PC-3 (cell line): ENCODE data around the gene MSH3. TPM values are rescaled to one million over a fixed set of nuclear protein-coding genes. Genes with fewer than 3 reads are reported as not detected.

Source experiments
- ATAC-seq: fragments of 200-7000 bp; cut with Tn5 transposase; 2 replicates; pipeline ENCODE4 v1.9.1; 2020; ENCODE audit warnings: mild to moderate bottlenecking, moderate library complexity
- BruUV-seq: library from RNA; stranded (reverse); fragments of 400-500 nt; replicated peaks from 2 replicates; lab custom pipeline; 2021; lab: Mats Ljungman, UMichigan
- CTCF ChIA-PET: fragments of 300-600 bp; sonication (Branson Sonifier 250); formaldehyde crosslinking; loops from one replicate; lab custom pipeline; 2022; ENCODE audit warnings: antibody characterized with exemption; lab: Charles Lee
- POLR2A ChIA-PET: fragments of 300-600 bp; sonication (Branson Sonifier 250); formaldehyde crosslinking; loops from one replicate; lab custom pipeline; 2022; ENCODE audit warnings: antibody characterized with exemption; ENCODE audit not compliant: unreplicated experiment; lab: Charles Lee
- DNase-seq: peaks from one replicate; pipeline ENCODE4 v3.0.0-alpha.2; 2015
- H2AFZ ChIP-seq: fragments of 300-600 bp; sonication (generic); 2 replicates; pipeline ENCODE4 v1.6.0; 2016; ENCODE audit warnings: antibody characterized with exemption, low read length
- H3F3A ChIP-seq: fragments of 300-600 bp; sonication (generic); one replicate; pipeline ENCODE4 v1.6.0; 2017; ENCODE audit warnings: antibody characterized with exemption, low read length, control low read depth, mild to moderate bottlenecking; ENCODE audit not compliant: unreplicated experiment
- H3K27ac ChIP-seq: fragments of 300-600 bp; sonication (generic); 2 replicates; pipeline ENCODE4 v1.5.1; 2016; ENCODE audit warnings: mild to moderate bottlenecking, low read length
- H3K27me3 ChIP-seq: fragments of 300-600 bp; sonication (generic); 2 replicates; pipeline ENCODE4 v1.6.1; 2016; ENCODE audit warnings: low read length, mixed read lengths
- H3K36me3 ChIP-seq: fragments of 300-600 bp; sonication (generic); 2 replicates; pipeline ENCODE4 v1.6.1; 2016; ENCODE audit warnings: low read depth, mixed run types, low read length, mixed read lengths
- H3K4me1 ChIP-seq: fragments of 300-600 bp; sonication (generic); 2 replicates; pipeline ENCODE4 v1.5.1; 2016; ENCODE audit warnings: low read length; ENCODE audit not compliant: insufficient read depth
- H3K4me2 ChIP-seq: fragments of 300-600 bp; sonication (generic); 2 replicates; pipeline ENCODE4 v1.6.0; 2016; ENCODE audit warnings: low read length
- H3K4me3 ChIP-seq: fragments of 300-600 bp; sonication (generic); 2 replicates; pipeline ENCODE4 v1.5.1; 2016; ENCODE audit warnings: mild to moderate bottlenecking, low read length, mixed read lengths
- H3K79me2 ChIP-seq: fragments of 300-600 bp; sonication (generic); 2 replicates; pipeline ENCODE4 v1.6.1; 2017; ENCODE audit warnings: low read length, mixed read lengths
- H3K9ac ChIP-seq: fragments of 300-600 bp; sonication (generic); 2 replicates; pipeline ENCODE4 v1.6.0; 2016; ENCODE audit warnings: mild to moderate bottlenecking, low read length
- H3K9me2 ChIP-seq: fragments of 300-600 bp; sonication (generic); replicated peaks from 2 replicates; pipeline ENCODE4 v1.6.1; 2016; ENCODE audit warnings: mixed run types, low read length, mixed read lengths
- H3K9me3 ChIP-seq: fragments of 300-600 bp; sonication (generic); 2 replicates; pipeline ENCODE4 v1.6.1; 2016; ENCODE audit warnings: low read length, mixed read lengths
- H4K20me1 ChIP-seq: fragments of 300-600 bp; sonication (generic); 2 replicates; pipeline ENCODE4 v1.6.1; 2016; ENCODE audit warnings: low read length, mixed read lengths
- CTCF ChIP-seq: fragments of 300-600 bp; sonication (generic); conservative IDR thresholded peaks from 2 replicates; pipeline ENCODE4 v1.5.1; 2017; ENCODE audit warnings: antibody characterized with exemption, low read depth, mild to moderate bottlenecking, low read length
- EZH2 ChIP-seq: fragments of 300-600 bp; sonication (generic); IDR thresholded peaks from one replicate; pipeline ENCODE4 v1.6.1; 2017; ENCODE audit warnings: antibody characterized with exemption, mild to moderate bottlenecking, low read length; ENCODE audit not compliant: unreplicated experiment
- EZH2phosphoT487 ChIP-seq: fragments of 300-600 bp; sonication (generic); IDR thresholded peaks from 2 replicates; pipeline ENCODE4 v1.6.1; 2018; ENCODE audit warnings: mild to moderate bottlenecking, antibody characterized with exemption, low read length, borderline replicate concordance
- intact Hi-C: fragments of 100-400 bp; cut with micrococcal nuclease; formaldehyde crosslinking; loops from 2 replicates; pipeline ENCODE4 v1.9.0; 2023
- total RNA-seq: library from RNA; depleted of rRNA; stranded (reverse); fragments of >200 nt; gene quantifications from 2 replicates; pipeline ENCODE4 v1.2.3, GENCODE V29; 2014

MSH3 gene
- total RNA-seq, 1 experiment from 2014 or later: 9.0 TPM

- intact Hi-C loops: no loop called here
- ChIA-PET POLR2A (interaction anchor here (0.7 kb wide), 1 partner anchor 347 kb away, joined by 4 read pairs; no protein-coding TSS in a partner anchor), CTCF (no interaction called here)
- Histone ChIP-seq H3K9me2 (no peaks in the 10 kb centered on the region), H3K36me3 (no peaks in the 10 kb centered on the region), H3K9me3 (no peaks in the 10 kb centered on the region), H3K79me2 (no peaks in the 10 kb centered on the region), H3K9ac (no peak overlapping the region), H3K4me2 (no peak overlapping the region), H3K27me3 (no peaks in the 10 kb centered on the region), H2AFZ (no peak overlapping the region), H3K4me3 (no peak overlapping the region), H3K4me1 (no peaks in the 10 kb centered on the region), H4K20me1 (no peaks in the 10 kb centered on the region), H3K27ac (no peak overlapping the region), H3F3A (no peaks in the 10 kb centered on the region)
- no peak for DNase-seq
- no TSS peak for BruUV-seq
- no peak for ATAC-seq
- TF ChIP-seq EZH2phosphoT487 (no peak), EZH2 (no peak), CTCF (no peak)
Measured at GRCh38 chr5:80799573-80799972, 145.1 kb downstream of the MSH3 start.

DNA sequence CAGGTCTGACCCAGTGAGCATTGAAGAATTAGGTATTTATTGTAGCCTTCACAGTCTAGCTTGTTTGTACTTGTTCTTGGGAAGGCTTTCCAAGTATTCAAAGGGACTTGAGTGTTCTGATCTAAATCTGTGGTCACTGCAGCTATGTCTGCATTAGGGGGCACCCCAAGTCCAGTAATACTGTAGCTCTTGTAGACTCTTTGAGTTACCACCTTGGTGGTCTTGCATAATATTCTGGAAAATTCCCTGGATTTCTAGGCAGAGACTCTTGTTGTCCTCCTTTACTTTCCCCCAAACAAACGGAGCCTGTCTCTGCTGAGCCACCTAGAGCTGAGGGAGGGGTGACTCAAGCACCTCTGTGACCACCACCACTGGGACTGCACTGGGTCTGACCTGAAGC lies 149.9 kb downstream of the MSH3 start:
- H3K4me1 ChIP-seq: no peaks in the 10 kb centered on the region
- ATAC-seq (no peak), DNase-seq (no peak)
- no peak for TF ChIP-seq EZH2phosphoT487
- no peak for TF ChIP-seq CTCF
- TF ChIP-seq EZH2: no peak
- H3F3A ChIP-seq: no peaks in the 10 kb centered on the region
- no peaks in the 10 kb centered on the region for H3K9me2 ChIP-seq
- no peaks in the 10 kb centered on the region for H3K9me3 ChIP-seq
- no peak overlapping the region for H3K27ac ChIP-seq
- ChIA-PET CTCF (no interaction called here), POLR2A (no interaction called here)
- H3K4me3 ChIP-seq: no peak overlapping the region
- no peak overlapping the region for H3K9ac ChIP-seq
- H3K36me3 ChIP-seq: no peaks in the 10 kb centered on the region
- intact Hi-C loops: no loop called here
- no peak overlapping the region for H3K4me2 ChIP-seq
- no peaks in the 10 kb centered on the region for H3K27me3 ChIP-seq
- no peaks in the 10 kb centered on the region for H4K20me1 ChIP-seq
- no peaks in the 10 kb centered on the region for H3K79me2 ChIP-seq
- no TSS peak for BruUV-seq
- no peak overlapping the region for H2AFZ ChIP-seq

DNA sequence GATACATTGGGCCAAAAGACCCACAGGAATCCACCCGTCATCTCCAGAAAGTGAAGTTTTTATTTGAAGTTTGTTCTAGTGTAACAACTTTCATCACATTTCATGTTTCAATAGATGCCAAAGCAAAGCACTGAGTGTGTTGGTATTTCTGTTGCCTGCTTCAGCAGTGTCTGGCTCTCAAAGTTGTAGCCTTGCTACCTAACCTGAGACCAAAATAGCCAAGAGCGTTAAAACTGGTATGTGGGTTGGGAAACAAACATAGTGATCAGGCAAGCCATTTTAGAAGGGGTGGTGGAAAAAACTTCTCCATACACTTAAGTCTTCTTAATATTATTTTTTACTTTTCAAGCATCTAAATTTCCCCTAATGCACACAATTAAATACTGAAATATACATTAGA lies 150.6 kb downstream of the MSH3 start:
- intact Hi-C loops: no loop called here
- no TSS peak for BruUV-seq
- no peaks in the 10 kb centered on the region for H4K20me1 ChIP-seq
- no peak overlapping the region for H3K9ac ChIP-seq
- no peaks in the 10 kb centered on the region for H3K36me3 ChIP-seq
- ChIA-PET POLR2A (no interaction called here), CTCF (no interaction called here)
- no peak overlapping the region for H2AFZ ChIP-seq
- H3K9me3 ChIP-seq: no peaks in the 10 kb centered on the region
- no peak overlapping the region for H3K4me2 ChIP-seq
- no peaks in the 10 kb centered on the region for H3K27me3 ChIP-seq
- no peak for DNase-seq
- H3K9me2 ChIP-seq: no peaks in the 10 kb centered on the region
- no peaks in the 10 kb centered on the region for H3F3A ChIP-seq
- H3K4me1 ChIP-seq: no peaks in the 10 kb centered on the region
- no peaks in the 10 kb centered on the region for H3K79me2 ChIP-seq
- ATAC-seq: no peak
- no peak for TF ChIP-seq EZH2phosphoT487
- no peak for TF ChIP-seq EZH2
- no peak for TF ChIP-seq CTCF
- H3K4me3 ChIP-seq: no peak overlapping the region
- no peak overlapping the region for H3K27ac ChIP-seq
